Ishikawa (cell line): ENCODE results near the gene ZMYND8.

Experiments
- CEBPB ChIP-seq: IDR thresholded peaks from 2 replicates; pipeline ENCODE4 v1.6.1; 2012
- CREB1 ChIP-seq: IDR thresholded peaks from 2 replicates; pipeline ENCODE4 v1.6.1; 2012; ENCODE audit warnings: low read depth
- EGR1 ChIP-seq: IDR thresholded peaks from 2 replicates; pipeline ENCODE4 v1.6.1; 2012
- EP300 ChIP-seq: IDR thresholded peaks from 2 replicates; pipeline ENCODE4 v1.6.1; 2012; ENCODE audit warnings: borderline replicate concordance
- FOXM1 ChIP-seq: IDR thresholded peaks from 2 replicates; pipeline ENCODE4 v1.6.1; 2012; ENCODE audit warnings: low read depth, borderline replicate concordance
- NFIC ChIP-seq: IDR thresholded peaks from 2 replicates; pipeline ENCODE4 v1.6.1; 2012
- RAD21 ChIP-seq: IDR thresholded peaks from 2 replicates; pipeline ENCODE4 v1.6.1; 2012; ENCODE audit warnings: low read depth
- TAF1 ChIP-seq: IDR thresholded peaks from 2 replicates; pipeline ENCODE4 v1.6.1; 2012; ENCODE audit warnings: low read depth, mild to moderate bottlenecking
- TCF12 ChIP-seq: IDR thresholded peaks from 2 replicates; pipeline ENCODE4 v1.6.1; 2012; ENCODE audit warnings: low read depth
- TEAD4 ChIP-seq: IDR thresholded peaks from 2 replicates; pipeline ENCODE4 v1.6.1; 2012
- YY1 ChIP-seq: IDR thresholded peaks from 2 replicates; pipeline ENCODE4 v1.6.1; 2012; ENCODE audit warnings: low read depth
- ZBTB7A ChIP-seq: IDR thresholded peaks from 2 replicates; pipeline ENCODE4 v1.6.1; 2012; ENCODE audit warnings: low read depth
- TF ChIP-seq, protein P1 (sequence below): IDR thresholded peaks from 2 replicates; pipeline ENCODE4 v1.6.1; 2012; ENCODE audit warnings: low read depth, mild to moderate bottlenecking
- TF ChIP-seq, protein P2 (sequence below): IDR thresholded peaks from 2 replicates; pipeline ENCODE4 v1.6.1; 2012
- TF ChIP-seq, protein P3 (sequence below): IDR thresholded peaks from 2 replicates; pipeline ENCODE4 v1.6.1; 2012

Gene ZMYND8

DNA sequence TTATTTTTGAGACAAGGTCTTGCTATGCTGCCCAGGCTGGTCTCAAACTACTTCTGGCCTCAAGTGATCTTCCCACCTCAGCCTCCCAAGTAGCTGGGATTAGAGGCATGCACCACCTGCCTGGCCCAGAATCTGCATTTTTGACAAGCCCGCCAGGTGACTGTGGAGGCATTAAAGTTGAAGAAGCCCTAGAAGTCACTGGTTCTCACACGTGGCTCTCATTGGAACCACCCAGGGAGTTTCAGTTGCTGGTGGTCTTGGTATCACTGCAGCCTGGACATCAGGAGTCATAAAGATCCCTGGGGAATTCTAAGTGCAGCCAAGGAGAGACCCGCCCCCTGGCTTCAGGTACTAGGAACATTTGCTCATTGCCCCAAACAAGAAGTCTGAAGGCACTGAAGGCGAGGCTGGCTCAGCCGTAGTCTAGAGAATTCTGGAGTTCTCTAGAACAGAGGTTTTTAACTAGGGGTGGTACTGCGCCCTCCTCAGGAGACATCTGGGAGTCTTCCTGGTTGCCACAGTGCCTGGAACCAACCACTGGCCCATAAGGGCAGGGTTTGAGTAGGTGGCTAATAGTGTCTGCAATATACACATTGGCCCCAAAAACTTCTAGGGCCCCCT lies 182.8 kb downstream of the ZMYND8 start:
- TF ChIP-seq CREB1 = no peak
- no peak for TF ChIP-seq YY1
- no peak for TF ChIP-seq TCF12
- TF ChIP-seq NFIC = no peak
- no peak for TF ChIP-seq ZBTB7A
- TF ChIP-seq, protein P1, sequence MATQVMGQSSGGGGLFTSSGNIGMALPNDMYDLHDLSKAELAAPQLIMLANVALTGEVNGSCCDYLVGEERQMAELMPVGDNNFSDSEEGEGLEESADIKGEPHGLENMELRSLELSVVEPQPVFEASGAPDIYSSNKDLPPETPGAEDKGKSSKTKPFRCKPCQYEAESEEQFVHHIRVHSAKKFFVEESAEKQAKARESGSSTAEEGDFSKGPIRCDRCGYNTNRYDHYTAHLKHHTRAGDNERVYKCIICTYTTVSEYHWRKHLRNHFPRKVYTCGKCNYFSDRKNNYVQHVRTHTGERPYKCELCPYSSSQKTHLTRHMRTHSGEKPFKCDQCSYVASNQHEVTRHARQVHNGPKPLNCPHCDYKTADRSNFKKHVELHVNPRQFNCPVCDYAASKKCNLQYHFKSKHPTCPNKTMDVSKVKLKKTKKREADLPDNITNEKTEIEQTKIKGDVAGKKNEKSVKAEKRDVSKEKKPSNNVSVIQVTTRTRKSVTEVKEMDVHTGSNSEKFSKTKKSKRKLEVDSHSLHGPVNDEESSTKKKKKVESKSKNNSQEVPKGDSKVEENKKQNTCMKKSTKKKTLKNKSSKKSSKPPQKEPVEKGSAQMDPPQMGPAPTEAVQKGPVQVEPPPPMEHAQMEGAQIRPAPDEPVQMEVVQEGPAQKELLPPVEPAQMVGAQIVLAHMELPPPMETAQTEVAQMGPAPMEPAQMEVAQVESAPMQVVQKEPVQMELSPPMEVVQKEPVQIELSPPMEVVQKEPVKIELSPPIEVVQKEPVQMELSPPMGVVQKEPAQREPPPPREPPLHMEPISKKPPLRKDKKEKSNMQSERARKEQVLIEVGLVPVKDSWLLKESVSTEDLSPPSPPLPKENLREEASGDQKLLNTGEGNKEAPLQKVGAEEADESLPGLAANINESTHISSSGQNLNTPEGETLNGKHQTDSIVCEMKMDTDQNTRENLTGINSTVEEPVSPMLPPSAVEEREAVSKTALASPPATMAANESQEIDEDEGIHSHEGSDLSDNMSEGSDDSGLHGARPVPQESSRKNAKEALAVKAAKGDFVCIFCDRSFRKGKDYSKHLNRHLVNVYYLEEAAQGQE = no peak

DNA sequence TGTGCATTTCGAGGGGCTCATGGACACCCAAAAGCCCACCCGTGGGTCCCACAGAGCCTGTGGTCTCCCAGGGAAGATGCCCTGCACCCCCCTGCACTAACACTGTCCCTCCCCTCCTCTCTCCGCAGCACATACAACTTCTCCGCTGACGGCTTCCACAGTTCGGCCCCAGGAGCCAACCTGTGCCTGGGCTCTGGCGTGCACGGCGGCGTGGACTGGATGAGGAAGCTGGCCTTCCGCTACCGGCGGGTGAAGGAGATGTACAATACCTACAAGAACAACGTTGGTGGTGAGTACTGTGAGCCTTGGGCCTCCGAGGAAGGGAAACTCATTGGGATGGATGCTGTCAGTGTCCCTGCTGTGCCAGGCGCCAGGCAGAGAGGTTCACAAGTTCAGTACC lies 183.9 kb downstream of the ZMYND8 start:
- TF ChIP-seq EP300 (no peak), CREB1 (no peak), RAD21 (no peak), EGR1 (no peak), TEAD4 (no peak), FOXM1 (no peak), NFIC (no peak), CEBPB (no peak), TAF1 (no peak), YY1 (no peak), TCF12 (no peak), ZBTB7A (no peak)
- TF ChIP-seq, protein P1 = no peak
- TF ChIP-seq, protein P2, sequence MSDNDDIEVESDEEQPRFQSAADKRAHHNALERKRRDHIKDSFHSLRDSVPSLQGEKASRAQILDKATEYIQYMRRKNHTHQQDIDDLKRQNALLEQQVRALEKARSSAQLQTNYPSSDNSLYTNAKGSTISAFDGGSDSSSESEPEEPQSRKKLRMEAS = no peak
- TF ChIP-seq, protein P3, sequence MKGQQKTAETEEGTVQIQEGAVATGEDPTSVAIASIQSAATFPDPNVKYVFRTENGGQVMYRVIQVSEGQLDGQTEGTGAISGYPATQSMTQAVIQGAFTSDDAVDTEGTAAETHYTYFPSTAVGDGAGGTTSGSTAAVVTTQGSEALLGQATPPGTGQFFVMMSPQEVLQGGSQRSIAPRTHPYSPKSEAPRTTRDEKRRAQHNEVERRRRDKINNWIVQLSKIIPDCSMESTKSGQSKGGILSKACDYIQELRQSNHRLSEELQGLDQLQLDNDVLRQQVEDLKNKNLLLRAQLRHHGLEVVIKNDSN = no peak

DNA sequence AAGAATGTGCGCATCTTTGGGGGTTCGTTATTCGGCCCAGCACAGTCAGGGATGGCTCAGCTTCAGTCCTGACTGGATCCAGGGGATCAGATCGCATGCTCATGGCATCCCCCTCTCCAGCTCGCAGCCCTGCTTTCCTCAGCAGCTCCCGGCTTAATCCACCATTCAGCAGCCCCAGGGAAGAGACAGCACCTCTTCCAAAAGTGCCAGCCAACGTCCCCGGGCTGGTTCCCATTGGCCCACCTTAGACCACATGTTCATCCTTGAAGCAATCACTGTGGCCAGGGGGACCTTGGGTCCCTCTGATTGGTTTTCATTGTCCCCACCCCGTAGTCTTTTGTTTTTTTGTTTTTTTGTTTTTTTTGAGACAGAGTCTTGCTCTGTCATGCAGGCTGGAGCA lies 188.7 kb downstream of the ZMYND8 start:
- TF ChIP-seq EGR1 = no peak

DNA sequence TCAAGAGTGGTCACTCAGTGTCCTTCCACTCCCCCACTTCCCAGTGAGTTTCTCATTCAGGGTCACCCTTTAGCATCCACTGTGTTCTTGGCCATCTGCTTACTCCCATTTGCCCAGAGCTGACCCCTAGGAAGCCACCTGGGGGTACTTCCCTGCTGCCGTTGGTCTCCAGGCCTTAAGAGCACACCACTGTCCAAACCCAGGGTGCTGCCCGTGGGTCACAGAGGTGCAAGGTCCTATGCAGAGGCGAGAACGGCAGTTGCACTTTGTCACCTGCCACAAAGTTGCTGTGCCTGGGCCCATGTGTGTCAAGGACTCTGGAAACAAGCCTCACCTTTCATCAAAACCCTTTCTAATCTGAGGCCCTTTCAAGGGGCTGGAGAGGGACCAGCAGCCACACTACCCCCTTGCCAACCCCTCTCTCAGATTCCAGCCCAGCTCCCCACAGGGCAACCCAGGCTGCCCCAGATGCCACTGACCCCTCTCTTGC lies 191.1 kb downstream of the ZMYND8 start:
- TF ChIP-seq FOXM1 (no peak), NFIC (no peak), ZBTB7A (no peak), EGR1 (no peak), TCF12 (no peak), YY1 (no peak), EP300 (no peak), CEBPB (no peak), TAF1 (no peak), TEAD4 (no peak), CREB1 (no peak), RAD21 (no peak)
- TF ChIP-seq, protein P1 = no peak
- TF ChIP-seq, protein P3 = no peak
- TF ChIP-seq, protein P2 = no peak

DNA sequence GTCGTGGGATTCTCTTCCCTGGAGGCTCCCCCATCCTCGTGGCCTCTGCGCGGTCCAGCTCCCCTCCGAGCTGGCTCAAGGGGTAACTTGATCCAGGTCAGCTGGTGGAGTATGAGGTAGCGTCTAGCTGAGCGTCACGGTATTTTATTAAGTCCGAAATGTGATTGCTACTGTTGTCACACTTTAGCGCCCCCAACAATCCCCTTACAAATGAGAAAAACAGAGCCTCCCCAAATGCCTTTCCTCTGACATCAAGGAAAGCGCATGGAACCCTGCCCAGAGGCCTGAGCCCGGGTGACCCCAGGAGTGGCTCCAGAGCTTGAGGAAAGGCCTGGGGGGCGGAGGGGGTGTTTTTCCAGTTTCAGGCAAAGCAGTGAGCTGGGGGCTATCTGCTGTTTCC lies 192.4 kb downstream of the ZMYND8 start:
- TF ChIP-seq NFIC = no peak
- TF ChIP-seq, protein P1 = peak; percentile 32; the same call in 1 of the 2 replicates
- TF ChIP-seq, protein P3 = no peak
- TF ChIP-seq YY1 = no peak
- TF ChIP-seq TEAD4 = no peak
